Measurements from ENCODE around the gene IFITM2. TPM values are rescaled to one million over a fixed set of nuclear protein-coding genes. Genes with fewer than 3 reads are reported as not detected.
"Not testable (repeated sequence)": the region's sequence is repeated elsewhere in the genome, so short reads cannot be mapped to it uniquely, and the experiment has no call there.

Gene IFITM2
- total RNA-seq, 2 experiments from 2014 or later = 1,561 to 1,733 TPM

- Mint-ChIP-seq H3K27me3 (peaks cover 1% of the 10 kb centered on the region), H3K4me3 (no peak overlapping the region), H3K4me1 (peaks cover 23% of the 10 kb centered on the region), H3K27ac (no peak overlapping the region), H3K9me3 (no peaks in the 10 kb centered on the region), H3K36me3 (ENCODE audit: low read depth) (peaks cover 3% of the 10 kb centered on the region)
- ChIA-PET CTCF (interaction anchor here (0.9 to 1.4 kb wide), 5 partner anchors 8 to 105 kb away, joined by 3 to 5 read pairs (median 3); no protein-coding TSS in a partner anchor), POLR2A (interaction anchor here (0.6 kb wide), 1 partner anchor 19 kb away, joined by 3 read pairs; no protein-coding TSS in a partner anchor)
- no peak for DNase-seq
Measured at GRCh38 chr11:298406-299065, 9.1 kb upstream of the IFITM2 start.

- no peak within 1 kb of the TSS for H3K27ac Mint-ChIP-seq
Measured at GRCh38 chr11:299081-299891, 8.3 kb upstream of the IFITM2 start, which contains the start of gene IFITM5. Gene IFITM5, minus strand, starts transcription at chr11:299526. Its CDS starts 36 bp downstream, at chr11:299490.

GRCh38 chr11:299951-300735 is 7.5 kb upstream of the IFITM2 start:
- DNase-seq = no peak
- peaks cover 31% of the 10 kb centered on the region for H3K4me1 Mint-ChIP-seq
- no peak overlapping the region for H3K27ac Mint-ChIP-seq

More at GRCh38 chr11:299081-299891, 8.3 kb upstream of the IFITM2 start, which contains the start of gene IFITM5:
- H3K9me3 Mint-ChIP-seq = no peaks in the 10 kb centered on the region
- CTCF ChIA-PET = interaction anchor here (0.9 to 1.3 kb wide), 3 partner anchors 41 to 104 kb away, joined by 3 read pairs; no protein-coding TSS in a partner anchor
- DNase-seq = no peak
- peaks cover 25% of the 10 kb centered on the region for H3K4me1 Mint-ChIP-seq
- H3K36me3 Mint-ChIP-seq (ENCODE audit: low read depth) = peaks cover 3% of the 10 kb centered on the region
- H3K27me3 Mint-ChIP-seq = peaks cover 1% of the 10 kb centered on the region
- POLR2A ChIA-PET = interaction anchor here (0.6 kb wide), 1 partner anchor 18 kb away, joined by 3 read pairs; no protein-coding TSS in a partner anchor
- H3K4me3 Mint-ChIP-seq = no peak within 1 kb of the TSS

GRCh38 chr11:303363-303762 is 4.3 kb upstream of the IFITM2 start:
- peaks cover 1% of the 10 kb centered on the region for H3K27me3 Mint-ChIP-seq
- no peak overlapping the region for H3K4me3 Mint-ChIP-seq
- H3K36me3 Mint-ChIP-seq (ENCODE audit: low read depth) = peaks cover 4% of the 10 kb centered on the region
- H3K9me3 Mint-ChIP-seq = no peaks in the 10 kb centered on the region
- H3K27ac Mint-ChIP-seq = no peak overlapping the region
- no peak for DNase-seq
- CTCF ChIA-PET = interaction anchor here (1.1 kb wide), 1 partner anchor 274 kb away, joined by 4 read pairs; no protein-coding TSS in a partner anchor
- H3K4me1 Mint-ChIP-seq = peaks cover 40% of the 10 kb centered on the region
- POLR2A ChIA-PET = no interaction called here

More at GRCh38 chr11:299951-300735, 7.5 kb upstream of the IFITM2 start:
- Mint-ChIP-seq H3K9me3 (no peaks in the 10 kb centered on the region), H3K4me3 (no peak overlapping the region), H3K36me3 (ENCODE audit: low read depth) (peaks cover under 1% of the 10 kb centered on the region), H3K27me3 (peaks cover 1% of the 10 kb centered on the region)
- CTCF ChIA-PET = interaction anchor here (1.4 kb wide), 1 partner anchor 62 kb away, joined by 3 read pairs; no protein-coding TSS in a partner anchor
- POLR2A ChIA-PET = no interaction called here

- no peak for DNase-seq
- Mint-ChIP-seq H3K4me3 (no peak overlapping the region), H3K27me3 (peaks cover 1% of the 10 kb centered on the region), H3K27ac (no peak overlapping the region), H3K9me3 (no peaks in the 10 kb centered on the region), H3K36me3 (ENCODE audit: low read depth) (peaks cover 8% of the 10 kb centered on the region), H3K4me1 (peaks cover 40% of the 10 kb centered on the region)
- POLR2A ChIA-PET = interaction anchor here (0.7 kb wide), 2 partner anchors 44 to 505 kb away, joined by 4 to 11 read pairs; partner anchors contain the start of gene RPLP2
- CTCF ChIA-PET = interaction anchor here (0.8 to 2.4 kb wide), 8 partner anchors 12 to 273 kb away, joined by 3 to 15 read pairs (median 4); partner anchors contain the start of genes BET1L, PGGHG and RIC8A
Measured at GRCh38 chr11:304061-304506, 3.5 kb upstream of the IFITM2 start.

GRCh38 chr11:304915-305843 is 2.4 kb upstream of the IFITM2 start:
- H3K4me3 Mint-ChIP-seq = no peak overlapping the region
- POLR2A ChIA-PET = interaction anchor here (0.7 to 0.8 kb wide), 3 partner anchors 12 to 504 kb away, joined by 4 to 11 read pairs (median 4); partner anchors contain the start of gene RPLP2
- H3K27me3 Mint-ChIP-seq = peaks cover under 1% of the 10 kb centered on the region
- peaks cover 18% of the 10 kb centered on the region for H3K36me3 Mint-ChIP-seq (ENCODE audit: low read depth)
- no peaks in the 10 kb centered on the region for H3K9me3 Mint-ChIP-seq
- H3K4me1 Mint-ChIP-seq = peaks cover 42% of the 10 kb centered on the region
- CTCF ChIA-PET = interaction anchor here (0.8 to 2.9 kb wide), 15 partner anchors 10 to 213 kb away, joined by 3 to 15 read pairs (median 5); partner anchors contain the start of genes BET1L, PGGHG and RIC8A
- peak; percentile 74 for DNase-seq
- peak overlapping the region; percentile 58 for H3K27ac Mint-ChIP-seq

- Mint-ChIP-seq H3K4me1 (peaks cover 42% of the 10 kb centered on the region), H3K4me3 (no peak overlapping the region), H3K27me3 (no peaks in the 10 kb centered on the region), H3K27ac (peak overlapping the region; percentile 58), H3K36me3 (ENCODE audit: low read depth) (peaks cover 18% of the 10 kb centered on the region), H3K9me3 (no peaks in the 10 kb centered on the region)
- no peak for DNase-seq
- ChIA-PET POLR2A (interaction anchor here (0.8 kb wide), 1 partner anchor 11 kb away, joined by 4 read pairs; no protein-coding TSS in a partner anchor), CTCF (interaction anchor here (0.9 to 2.9 kb wide), 11 partner anchors 8 to 213 kb away, joined by 3 to 15 read pairs (median 5); no protein-coding TSS in a partner anchor)
Measured at GRCh38 chr11:305844-306211, 1.8 kb upstream of the IFITM2 start.

GRCh38 chr11:306645-307371 is 808 bp upstream of the IFITM2 start:
- ChIA-PET CTCF (interaction anchor here (0.6 to 2.9 kb wide), 11 partner anchors 9 to 271 kb away, joined by 3 to 13 read pairs (median 4); no protein-coding TSS in a partner anchor), POLR2A (interaction anchor here (0.7 kb wide), 1 partner anchor 14 kb away, joined by 3 read pairs; no protein-coding TSS in a partner anchor)
- no peaks in the 10 kb centered on the region for H3K27me3 Mint-ChIP-seq
- peaks cover 18% of the 10 kb centered on the region for H3K36me3 Mint-ChIP-seq (ENCODE audit: low read depth)
- H3K4me3 Mint-ChIP-seq = peak overlapping the region; percentile 90
- peaks cover 42% of the 10 kb centered on the region for H3K4me1 Mint-ChIP-seq
- H3K9me3 Mint-ChIP-seq = no peaks in the 10 kb centered on the region
- H3K27ac Mint-ChIP-seq = peak overlapping the region; percentile 80
- DNase-seq = no peak

- not testable (repeated sequence) for H3K27me3 Mint-ChIP-seq
Measured at GRCh38 chr11:308740-309665, 1.4 kb downstream of the IFITM2 start.

More at GRCh38 chr11:308740-309665, 1.4 kb downstream of the IFITM2 start:
- DNase-seq = peak; percentile 66
- POLR2A ChIA-PET = interaction anchor here (1.0 kb wide), 2 partner anchors 8 to 46 kb away, joined by 5 read pairs; no protein-coding TSS in a partner anchor
- Mint-ChIP-seq H3K36me3 (ENCODE audit: low read depth) (peaks cover 23% of the 10 kb centered on the region), H3K4me3 (peak overlapping the region; percentile 90), H3K4me1 (peaks cover 46% of the 10 kb centered on the region), H3K27ac (peak overlapping the region; percentile 98)
- CTCF ChIA-PET = interaction anchor here (0.9 to 1.5 kb wide), 5 partner anchors 8 to 210 kb away, joined by 3 to 6 read pairs (median 3); partner anchors contain the start of gene PGGHG
- H3K9me3 Mint-ChIP-seq = not testable (repeated sequence)

All from activated CD4-positive, alpha-beta T cell treated with anti-CD3 and anti-CD28 coated beads, Interleukin-2, amount 10 ng/mL, durations not matched to agents 7 days and 5 days (primary cell).